ENCODE data around the gene CEMIP2.
"Not testable (repeated sequence)": the region's sequence is repeated elsewhere in the genome, so short reads cannot be mapped to it uniquely, and the experiment has no call there.

Gene CEMIP2

DNA sequence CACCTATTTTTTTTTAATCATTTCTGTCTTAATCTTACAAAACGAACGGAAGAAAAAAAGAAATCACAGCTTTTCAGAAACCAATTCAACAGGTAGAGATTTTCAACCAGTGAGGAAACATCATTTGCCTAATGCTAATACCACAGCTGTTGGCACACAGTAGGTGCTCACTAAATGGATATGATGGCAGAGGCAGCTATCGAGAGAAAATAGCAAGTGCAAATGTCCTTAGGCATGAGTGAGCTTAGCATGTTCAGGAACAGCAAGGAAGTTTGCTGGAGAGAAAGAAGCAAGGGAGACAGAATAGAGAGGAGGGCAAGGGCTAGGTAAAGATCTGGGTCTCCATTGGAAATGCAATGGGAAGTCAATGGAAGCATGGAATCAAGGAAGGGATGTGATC, 49.2 kb downstream of the CEMIP2 start:
- Mint-ChIP-seq H3K4me3 (no peak overlapping the region), H3K36me3 (peaks cover 32% of the 10 kb centered on the region), H3K4me1 (no peaks in the 10 kb centered on the region), H3K9me3 (no peaks in the 10 kb centered on the region), H3K27me3 (no peaks in the 10 kb centered on the region), H3K27ac (no peak overlapping the region)
- no peak for ATAC-seq

- no peaks in the 10 kb centered on the region for H3K27me3 Mint-ChIP-seq
- ATAC-seq = no peak
- H3K27ac Mint-ChIP-seq = no peak overlapping the region
- no peaks in the 10 kb centered on the region for H3K4me1 Mint-ChIP-seq
- H3K36me3 Mint-ChIP-seq = peaks cover 45% of the 10 kb centered on the region
- no peaks in the 10 kb centered on the region for H3K9me3 Mint-ChIP-seq
- no peak overlapping the region for H3K4me3 Mint-ChIP-seq
Measured at GRCh38 chr9:71716138-71716909, 52.0 kb downstream of the CEMIP2 start.

DNA sequence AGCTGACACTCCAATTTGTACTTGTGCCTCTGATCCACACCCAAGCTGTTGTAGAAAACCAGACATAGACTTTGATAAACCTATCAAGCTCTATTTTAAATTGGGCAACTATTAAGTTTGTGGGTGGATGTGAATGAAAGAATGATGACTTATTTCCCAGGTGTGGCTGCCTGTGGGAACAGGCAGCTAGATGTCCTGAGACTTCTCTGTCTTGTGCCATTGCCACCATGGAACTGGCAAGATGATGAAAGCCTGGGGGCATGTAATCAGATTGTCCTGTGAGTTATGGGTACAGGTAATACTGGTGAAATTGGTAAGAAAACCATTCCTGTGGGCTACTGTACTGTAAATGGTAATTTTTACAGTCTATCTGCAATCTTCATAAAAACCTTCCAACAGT, 57.5 kb downstream of the CEMIP2 start:
- H3K4me3 Mint-ChIP-seq = no peak overlapping the region
- no peaks in the 10 kb centered on the region for H3K9me3 Mint-ChIP-seq
- no peaks in the 10 kb centered on the region for H3K27me3 Mint-ChIP-seq
- peaks cover 48% of the 10 kb centered on the region for H3K36me3 Mint-ChIP-seq
- no peaks in the 10 kb centered on the region for H3K4me1 Mint-ChIP-seq
- H3K27ac Mint-ChIP-seq = no peak overlapping the region
- no peak for ATAC-seq

DNA sequence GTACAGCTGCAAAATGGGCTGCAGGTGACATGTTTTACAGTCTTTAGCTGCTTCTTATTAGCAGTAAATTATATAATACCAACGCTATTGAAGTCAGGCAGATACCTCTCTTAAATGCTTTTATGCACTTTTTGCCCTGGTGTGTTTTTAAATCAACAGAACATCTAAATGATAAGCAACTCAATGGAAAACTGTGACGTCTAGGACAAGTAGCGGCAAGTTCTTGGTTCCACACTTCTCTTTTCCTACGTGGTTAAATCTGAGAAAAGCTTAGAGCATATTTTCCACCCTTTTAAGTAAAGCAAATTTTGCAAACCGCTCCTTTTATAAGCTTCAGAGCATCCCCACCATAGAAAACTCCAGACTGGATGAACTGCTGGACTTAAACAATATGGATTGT, 58.1 kb downstream of the CEMIP2 start:
- Mint-ChIP-seq H3K4me3 (no peak overlapping the region), H3K4me1 (no peaks in the 10 kb centered on the region), H3K27me3 (no peaks in the 10 kb centered on the region), H3K27ac (no peak overlapping the region), H3K9me3 (no peaks in the 10 kb centered on the region), H3K36me3 (peaks cover 48% of the 10 kb centered on the region)
- ATAC-seq = no peak

DNA sequence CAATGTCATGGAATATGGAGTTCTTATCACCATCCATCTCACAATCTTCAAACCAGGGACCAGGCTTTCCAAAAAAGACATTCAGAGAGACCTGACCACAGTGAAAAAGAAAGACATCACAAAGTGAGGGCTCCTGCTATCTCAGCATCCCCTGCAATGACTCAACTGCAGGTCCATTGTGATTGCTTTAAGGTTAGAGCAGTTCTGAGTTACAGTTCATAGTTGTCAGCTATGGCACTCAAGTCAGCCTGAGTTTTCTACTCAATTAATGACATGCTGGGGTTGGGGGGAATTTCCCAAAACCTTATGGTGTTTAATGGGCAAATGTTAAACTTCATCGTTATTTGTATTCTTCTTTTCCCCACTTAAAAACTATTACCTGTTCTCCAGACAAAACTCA, 58.9 kb downstream of the CEMIP2 start:
- ATAC-seq = no peak
- H3K36me3 Mint-ChIP-seq = peaks cover 51% of the 10 kb centered on the region
- H3K9me3 Mint-ChIP-seq = no peaks in the 10 kb centered on the region
- no peak overlapping the region for H3K4me3 Mint-ChIP-seq
- no peaks in the 10 kb centered on the region for H3K4me1 Mint-ChIP-seq
- no peak overlapping the region for H3K27ac Mint-ChIP-seq
- no peaks in the 10 kb centered on the region for H3K27me3 Mint-ChIP-seq

DNA sequence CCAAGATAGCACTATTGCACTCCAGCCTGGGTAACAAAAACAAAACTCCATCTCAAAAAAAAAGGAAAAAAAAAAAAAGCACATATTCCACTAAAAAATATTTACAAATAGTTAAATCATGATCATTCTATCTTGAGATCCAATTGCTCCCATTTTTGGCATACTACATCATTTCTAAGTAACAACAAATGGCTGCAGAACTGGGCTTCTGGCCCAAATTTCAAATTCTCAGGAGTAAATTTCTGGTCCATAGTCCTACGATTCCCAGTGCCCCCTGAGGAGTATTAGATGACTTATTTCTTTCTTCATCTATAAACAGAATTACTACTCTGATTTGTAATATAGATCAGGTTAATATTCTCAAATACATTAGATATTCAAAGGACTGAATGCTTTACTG, 62.1 kb downstream of the CEMIP2 start:
- H3K4me1 Mint-ChIP-seq = no peaks in the 10 kb centered on the region
- no peaks in the 10 kb centered on the region for H3K27me3 Mint-ChIP-seq

GRCh38 chr9:71704796-71705195, 63.5 kb downstream of the CEMIP2 start:
- H3K36me3 Mint-ChIP-seq = peaks cover 51% of the 10 kb centered on the region
- H3K4me1 Mint-ChIP-seq = no peaks in the 10 kb centered on the region
- no peak for ATAC-seq
- H3K27me3 Mint-ChIP-seq = no peaks in the 10 kb centered on the region
- no peak overlapping the region for H3K27ac Mint-ChIP-seq
- no peak overlapping the region for H3K4me3 Mint-ChIP-seq
- H3K9me3 Mint-ChIP-seq = no peaks in the 10 kb centered on the region

More for the DNA sequence above, 62.1 kb downstream of the CEMIP2 start:
- Mint-ChIP-seq H3K36me3 (peaks cover 40% of the 10 kb centered on the region), H3K27ac (no peak overlapping the region), H3K4me3 (no peak overlapping the region), H3K9me3 (no peaks in the 10 kb centered on the region)
- no peak for ATAC-seq

- H3K4me3 Mint-ChIP-seq = no peak overlapping the region
- H3K4me1 Mint-ChIP-seq = no peaks in the 10 kb centered on the region
- H3K27ac Mint-ChIP-seq = no peak overlapping the region
- H3K9me3 Mint-ChIP-seq = no peaks in the 10 kb centered on the region
- no peak for ATAC-seq
- H3K36me3 Mint-ChIP-seq = peaks cover 57% of the 10 kb centered on the region
- no peaks in the 10 kb centered on the region for H3K27me3 Mint-ChIP-seq
Measured at GRCh38 chr9:71703172-71703872, 65.0 kb downstream of the CEMIP2 start.

- no peak for ATAC-seq
- no peaks in the 10 kb centered on the region for H3K4me1 Mint-ChIP-seq
- no peak overlapping the region for H3K27ac Mint-ChIP-seq
- no peaks in the 10 kb centered on the region for H3K27me3 Mint-ChIP-seq
- H3K9me3 Mint-ChIP-seq = no peaks in the 10 kb centered on the region
- peaks cover 53% of the 10 kb centered on the region for H3K36me3 Mint-ChIP-seq
- H3K4me3 Mint-ChIP-seq = no peak overlapping the region
Measured at GRCh38 chr9:71697882-71698281, 70.4 kb downstream of the CEMIP2 start.

GRCh38 chr9:71694332-71694731, 74.0 kb downstream of the CEMIP2 start:
- ATAC-seq = no peak
- H3K36me3 Mint-ChIP-seq = peaks cover 55% of the 10 kb centered on the region
- no peak overlapping the region for H3K4me3 Mint-ChIP-seq
- H3K9me3 Mint-ChIP-seq = no peaks in the 10 kb centered on the region
- H3K4me1 Mint-ChIP-seq = no peaks in the 10 kb centered on the region
- H3K27me3 Mint-ChIP-seq = no peaks in the 10 kb centered on the region
- H3K27ac Mint-ChIP-seq = no peak overlapping the region

DNA sequence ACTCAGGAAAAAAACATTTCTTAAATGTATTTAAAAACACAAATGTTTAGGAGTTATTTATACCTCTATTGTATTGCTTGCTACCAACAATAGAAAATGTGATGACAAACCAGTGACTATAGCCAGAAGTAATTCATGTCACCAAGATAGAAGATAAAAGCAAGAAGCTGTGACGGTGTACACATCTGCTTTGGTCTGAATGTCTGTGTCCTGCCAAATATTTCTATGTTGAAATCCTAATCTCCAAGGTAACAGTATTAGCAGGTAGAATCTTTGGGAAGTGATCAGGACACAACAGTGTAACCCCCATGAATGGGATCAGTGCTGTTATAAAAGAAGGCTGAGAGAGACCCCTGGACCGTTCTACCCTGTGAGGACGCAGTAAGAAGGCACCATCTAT, 74.7 kb downstream of the CEMIP2 start:
- H3K9me3 Mint-ChIP-seq = no peaks in the 10 kb centered on the region
- no peak overlapping the region for H3K4me3 Mint-ChIP-seq
- H3K4me1 Mint-ChIP-seq = no peaks in the 10 kb centered on the region
- ATAC-seq = no peak
- no peak overlapping the region for H3K27ac Mint-ChIP-seq
- peaks cover 54% of the 10 kb centered on the region for H3K36me3 Mint-ChIP-seq
- no peaks in the 10 kb centered on the region for H3K27me3 Mint-ChIP-seq

- H3K27me3 Mint-ChIP-seq = no peaks in the 10 kb centered on the region
- ATAC-seq = no peak
- H3K4me3 Mint-ChIP-seq = no peak overlapping the region
- no peaks in the 10 kb centered on the region for H3K9me3 Mint-ChIP-seq
- peaks cover 50% of the 10 kb centered on the region for H3K36me3 Mint-ChIP-seq
- no peak overlapping the region for H3K27ac Mint-ChIP-seq
- no peaks in the 10 kb centered on the region for H3K4me1 Mint-ChIP-seq
Measured at GRCh38 chr9:71692337-71692736, 76.0 kb downstream of the CEMIP2 start.

GRCh38 chr9:71691576-71691975, 76.7 kb downstream of the CEMIP2 start:
- H3K36me3 Mint-ChIP-seq = peaks cover 55% of the 10 kb centered on the region
- ATAC-seq, H3K27ac Mint-ChIP-seq, H3K4me1 Mint-ChIP-seq, H3K9me3 Mint-ChIP-seq, H3K4me3 Mint-ChIP-seq, H3K27me3 Mint-ChIP-seq: not testable (repeated sequence)

- Mint-ChIP-seq H3K9me3 (no peaks in the 10 kb centered on the region), H3K27ac (no peak overlapping the region), H3K4me1 (peaks cover 5% of the 10 kb centered on the region), H3K4me3 (no peak overlapping the region), H3K27me3 (no peaks in the 10 kb centered on the region), H3K36me3 (peaks cover 52% of the 10 kb centered on the region)
- no peak for ATAC-seq
Measured at GRCh38 chr9:71690689-71691435, 77.5 kb downstream of the CEMIP2 start.

DNA sequence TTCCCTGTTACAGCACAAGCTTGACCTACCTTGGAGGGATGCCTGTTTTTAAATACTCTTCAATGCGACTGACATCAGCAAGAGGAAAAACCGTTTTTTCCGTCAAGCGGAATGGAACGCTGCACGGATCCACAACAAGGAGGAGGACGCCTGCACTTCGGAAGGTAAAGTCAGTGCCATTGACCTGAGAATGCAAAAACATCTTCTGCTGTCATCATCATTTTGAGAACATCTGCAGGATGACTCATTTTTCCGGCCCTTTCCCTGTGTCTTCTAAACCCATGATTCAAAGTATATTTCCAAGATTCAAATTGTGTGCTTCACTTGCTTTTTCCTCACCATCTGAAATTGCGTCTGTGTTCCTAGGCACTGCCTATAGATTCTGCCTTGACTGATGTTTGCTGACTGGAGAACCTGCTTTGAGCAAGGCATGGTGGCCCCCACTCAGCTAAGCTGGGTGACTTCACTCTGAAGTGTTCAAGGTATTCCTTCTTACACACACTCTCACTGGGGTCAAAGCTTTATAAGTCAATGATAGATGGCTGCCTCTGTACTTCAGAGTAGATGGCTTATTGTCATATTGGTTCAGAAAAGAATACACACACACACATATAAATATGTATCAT, 78.1 kb downstream of the CEMIP2 start:
- Mint-ChIP-seq H3K4me3 (no peak overlapping the region), H3K36me3 (peaks cover 51% of the 10 kb centered on the region), H3K4me1 (peaks cover 12% of the 10 kb centered on the region), H3K27me3 (no peaks in the 10 kb centered on the region), H3K27ac (no peak overlapping the region), H3K9me3 (no peaks in the 10 kb centered on the region)
- ATAC-seq = no peak

All from stimulated activated memory B cell treated with anti-CD40 and anti-IgM and Interleukin-4, amounts not matched to agents 10 μg/mL and 1 μg/mL and 100 μg/mL, for 72 hours (primary cell).